Ovary (tissue), 9 donors: ENCODE results near the gene DACT2. TPM values are rescaled to one million over a fixed set of nuclear protein-coding genes. Genes with fewer than 3 reads are reported as not detected.

ENCODE experiments used
- DNase-seq, 5 donors: peaks; one replicate each; pipeline ENCODE4 v3.0.0-alpha.2; 2019 to 2020
- H3K27ac ChIP-seq, 2 donors: fragments of 200-600 bp; one replicate each; pipeline versions ENCODE4 v1.5.1 to v1.8.0; 2019 to 2022
- H3K27me3 ChIP-seq: fragments of 200-600 bp; one replicate; pipeline ENCODE4 v1.8.0; 2022
- H3K36me3 ChIP-seq: fragments of 200-600 bp; sonication (generic); one replicate; pipeline ENCODE4 v1.5.1; 2019
- H3K4me1 ChIP-seq: one replicate; pipeline ENCODE4 v1.8.1; 2013; ENCODE audit warnings: mild to moderate bottlenecking, moderate library complexity; ENCODE audit not compliant: insufficient read depth
- H3K4me3 ChIP-seq: fragments of 200-600 bp; sonication (generic); one replicate; pipeline ENCODE4 v1.5.1; 2017
- H3K9me3 ChIP-seq, 2 donors: fragments of 200-600 bp in 1 of 2; sonication (generic) in 1 of 2; one replicate each; pipeline versions ENCODE4 v1.5.1 to v1.8.1; 2013 to 2019; ENCODE audit warnings: mild to moderate bottlenecking in 1 of 2, moderate library complexity in 1 of 2
- EP300 ChIP-seq: sonication (generic); formaldehyde crosslinking; IDR thresholded peaks from one replicate; pipeline ENCODE4 v1.6.1; 2017; ENCODE audit warnings: antibody characterized with exemption
- POLR2A ChIP-seq: fragments of 450-650 bp; IDR thresholded peaks from one replicate; pipeline ENCODE4 v1.6.1; 2017; ENCODE audit warnings: antibody characterized with exemption, mild to moderate bottlenecking, moderate library complexity
- WGBS, 3 donors: extraction: QIAGEN DNeasy Blood & Tissue Kit in 1 of 3; methylation state at CpG; one replicate each; pipeline versions ENCODE4 v1.1.5 to v1.1.7; 2013 to 2017; 5-methylcytosine and 5-hydroxymethylcytosine counted together
- intact Hi-C, 4 donors: fragments of 100-400 bp; cut with DNase I; formaldehyde crosslinking; loops; one replicate each; pipeline versions ENCODE4 v1.11.0 to v1.15.1; 2022 to 2023
- polyA plus RNA-seq, 2 donors: library from polyadenylated mRNA; stranded (reverse); fragments of 200-250 nt in 1 of 2; fragments of 350-450 nt in 1 of 2; fragmentation: Illumina TruSeq in 1 of 2; extraction: RNeasy Lipid Tissue Mini Kit (QIAGEN cat#74804) in 1 of 2; gene quantifications; one replicate each; pipeline ENCODE4 v1.2.3, GENCODE V29; 2013 to 2014
- total RNA-seq, 7 donors: library from RNA; depleted of rRNA in 2 of 7; stranded (reverse); fragments of >200 nt in 2 of 7; fragmentation: NEBNext Ultra II Directional in 3 of 7; extraction: Animal tissue kit (Norgen Biotek cat#: 25700) in 3 of 7; gene quantifications; one replicate each; pipeline versions ENCODE4 v1.1.0 to v1.2.4, GENCODE V29; 2016 to 2023
- TF ChIP-seq, protein P1 (sequence below), 3 donors: fragments of 450-650 bp in 2 of 3; fragments of 200-600 bp in 1 of 3; IDR thresholded peaks; one replicate each; pipeline versions ENCODE4 v1.5.1 to v1.8.0; 2016 to 2022; ENCODE audit warnings: antibody characterized with exemption in 3 of 3, mild to moderate bottlenecking in 1 of 3
- donor health status: DM: no; HTN: no; CAD: no; lungs with moderate emphysema.
- donor health status: DM: no; HTN: no; CAD: no.
- donor health status: Bipolar disorder and iron deficiency.
- donor health status: DM: yes; HTN: yes; CAD: no.
- donor health status: DM: no; HTN: no; CAD: no.
- donor health status: DM: yes; HTN: yes; CAD: no.

The DACT2 gene
- total and polyA plus RNA-seq, 9 donors, result 0.17 to 4.4 (median 0.71) TPM; not detected in 2

- intact Hi-C loops, result loop anchor here in 1 of 4 donors (10.0 kb wide), 1 partner anchor 399 kb away; no protein-coding TSS in a partner anchor
- Histone ChIP-seq H3K27ac (no peak overlapping the region), H3K4me3 (no peak overlapping the region), H3K27me3 (no peaks in the 10 kb centered on the region), H3K36me3 (no peaks in the 10 kb centered on the region), H3K4me1 (peaks cover 3% of the 10 kb centered on the region), H3K9me3 (no peaks in the 10 kb centered on the region)
- no peak for TF ChIP-seq EP300
- TF ChIP-seq, protein P1, sequence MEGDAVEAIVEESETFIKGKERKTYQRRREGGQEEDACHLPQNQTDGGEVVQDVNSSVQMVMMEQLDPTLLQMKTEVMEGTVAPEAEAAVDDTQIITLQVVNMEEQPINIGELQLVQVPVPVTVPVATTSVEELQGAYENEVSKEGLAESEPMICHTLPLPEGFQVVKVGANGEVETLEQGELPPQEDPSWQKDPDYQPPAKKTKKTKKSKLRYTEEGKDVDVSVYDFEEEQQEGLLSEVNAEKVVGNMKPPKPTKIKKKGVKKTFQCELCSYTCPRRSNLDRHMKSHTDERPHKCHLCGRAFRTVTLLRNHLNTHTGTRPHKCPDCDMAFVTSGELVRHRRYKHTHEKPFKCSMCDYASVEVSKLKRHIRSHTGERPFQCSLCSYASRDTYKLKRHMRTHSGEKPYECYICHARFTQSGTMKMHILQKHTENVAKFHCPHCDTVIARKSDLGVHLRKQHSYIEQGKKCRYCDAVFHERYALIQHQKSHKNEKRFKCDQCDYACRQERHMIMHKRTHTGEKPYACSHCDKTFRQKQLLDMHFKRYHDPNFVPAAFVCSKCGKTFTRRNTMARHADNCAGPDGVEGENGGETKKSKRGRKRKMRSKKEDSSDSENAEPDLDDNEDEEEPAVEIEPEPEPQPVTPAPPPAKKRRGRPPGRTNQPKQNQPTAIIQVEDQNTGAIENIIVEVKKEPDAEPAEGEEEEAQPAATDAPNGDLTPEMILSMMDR (IDR thresholded peaks at IDR 0.05), result no peak
- TF ChIP-seq POLR2A, result no peak
- DNase-seq, result no peak
- 86 to 91% (median 86%) methylated on average over 15 of the region's 15 CpGs for WGBS, 3 donors
Observed at GRCh38 chr6:168265394-168265793, 54.2 kb downstream of the DACT2 start.

- no peaks in the 10 kb centered on the region for H3K9me3 ChIP-seq
- intact Hi-C loops, result loop anchor here in 1 of 4 donors (10.0 kb wide), 1 partner anchor 400 kb away; no protein-coding TSS in a partner anchor
- H3K27me3 ChIP-seq, result no peaks in the 10 kb centered on the region
- no peak overlapping the region for H3K27ac ChIP-seq
- no peaks in the 10 kb centered on the region for H3K36me3 ChIP-seq
- no peak overlapping the region for H3K4me3 ChIP-seq
- peak; percentile 35 to 77 (median 61) for DNase-seq
- 22 to 34% (median 23%) methylated on average over 19 of the region's 19 CpGs for WGBS, 3 donors
- H3K4me1 ChIP-seq, result peaks cover 3% of the 10 kb centered on the region
- TF ChIP-seq EP300 (no peak), POLR2A (no peak)
- TF ChIP-seq, protein P1 (IDR thresholded peaks at IDR 0.05), result no peak
Observed at GRCh38 chr6:168264593-168265335, 54.8 kb downstream of the DACT2 start.

DNA sequence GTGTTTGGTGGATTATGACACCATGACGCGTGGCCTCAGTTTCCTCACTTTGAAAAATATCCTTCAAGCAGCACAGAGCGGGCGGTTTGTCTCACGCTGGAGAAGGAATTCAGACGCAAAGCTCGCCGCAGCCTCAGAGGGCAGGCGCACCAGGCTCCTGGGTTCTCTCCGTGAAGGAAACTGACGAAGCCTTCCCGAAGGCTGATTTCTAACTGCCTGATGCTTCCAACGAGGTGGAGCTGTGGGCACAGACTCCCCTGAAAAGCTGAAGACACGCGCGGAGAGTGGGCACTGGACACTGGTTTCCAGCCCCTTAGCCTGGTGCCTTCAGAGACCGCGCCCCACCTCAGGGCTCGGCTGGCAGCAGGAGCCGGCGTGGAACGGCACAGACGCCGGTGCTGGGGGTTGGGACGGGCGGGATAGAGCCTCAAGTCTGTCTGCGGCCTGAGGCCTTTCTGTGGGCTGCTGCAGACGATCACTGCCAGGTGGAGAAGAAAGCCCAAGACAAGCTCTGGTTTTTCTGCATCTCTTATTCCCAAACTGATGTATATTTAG is 56.1 kb downstream of the DACT2 start:
- 90 to 92% (median 91%) methylated on average over 28 of the region's 28 CpGs for WGBS, 3 donors
- DNase-seq, result no peak

GRCh38 chr6:168261234-168261633 is 58.3 kb downstream of the DACT2 start:
- no peaks in the 10 kb centered on the region for H3K27me3 ChIP-seq
- 83 to 94% (median 84%) methylated on average over 12 of the region's 12 CpGs for WGBS, 3 donors

More for the DNA sequence above, 56.1 kb downstream of the DACT2 start:
- Histone ChIP-seq H3K9me3 (no peaks in the 10 kb centered on the region), H3K4me1 (peaks cover 3% of the 10 kb centered on the region), H3K27ac (no peak overlapping the region), H3K4me3 (no peak overlapping the region), H3K36me3 (no peaks in the 10 kb centered on the region), H3K27me3 (no peaks in the 10 kb centered on the region)
- TF ChIP-seq POLR2A (no peak), EP300 (no peak)
- TF ChIP-seq, protein P1 (IDR thresholded peaks at IDR 0.05), result no peak
- intact Hi-C loops, result loop anchor here in 1 of 4 donors (10.0 kb wide), 1 partner anchor 401 kb away; no protein-coding TSS in a partner anchor

More at GRCh38 chr6:168261234-168261633, 58.3 kb downstream of the DACT2 start:
- H3K4me3 ChIP-seq, result no peak overlapping the region
- intact Hi-C loops, result loop anchor here in 1 of 4 donors (10.0 kb wide), 1 partner anchor 404 kb away; no protein-coding TSS in a partner anchor
- H3K9me3 ChIP-seq, result no peaks in the 10 kb centered on the region
- H3K36me3 ChIP-seq, result no peaks in the 10 kb centered on the region
- peaks cover 3% of the 10 kb centered on the region for H3K4me1 ChIP-seq
- no peak for DNase-seq
- H3K27ac ChIP-seq, result no peak overlapping the region
- TF ChIP-seq POLR2A (no peak), EP300 (no peak)
- TF ChIP-seq, protein P1 (IDR thresholded peaks at IDR 0.05), result no peak
